ENCODE measurements around the gene FCER1G. TPM values are rescaled to one million over a fixed set of nuclear protein-coding genes. Genes with fewer than 3 reads are reported as not detected.

Gene FCER1G
- total and polyA plus RNA-seq, 7 donors, result 3.3 to 23.5 (median 10.0) TPM

GRCh38 chr1:161259345-161259702 is 44.2 kb downstream of the FCER1G start:
- H3K36me3 ChIP-seq (ENCODE audit: insufficient read depth in 1 of 2, low read depth in 1 of 2), result no peaks in the 10 kb centered on the region
- no peak overlapping the region for H3K27ac ChIP-seq
- peaks cover 7% of the 10 kb centered on the region for H3K4me1 ChIP-seq
- H3K4me3 ChIP-seq, result peak overlapping the region; percentile 57
- peaks cover 3 to 37% (median 17%) of the 10 kb centered on the region in 3 donors for H3K27me3 ChIP-seq (ENCODE audit: insufficient read depth in 3 of 3, low read length in 2 of 3)
- peaks cover 9% of the 10 kb centered on the region for H3K9me3 ChIP-seq
- no peak for DNase-seq
- 27 to 38% (median 35%) methylated on average over 6 of the region's 6 CpGs for WGBS, 3 donors
- intact Hi-C loops (cut with DNase I), result no loop called here
- ATAC-seq, result no peak
- no peak for TF ChIP-seq CTCF (IDR thresholded peaks at IDR 0.05)

- Histone ChIP-seq H3K36me3 (ENCODE audit: insufficient read depth in 1 of 2, low read depth in 1 of 2) (no peaks in the 10 kb centered on the region), H3K4me1 (peaks cover 7% of the 10 kb centered on the region), H3K27ac (no peak overlapping the region), H3K4me3 (no peak overlapping the region), H3K27me3 (ENCODE audit: insufficient read depth in 3 of 3, low read length in 2 of 3) (peaks cover 3 to 37% (median 17%) of the 10 kb centered on the region in 3 donors), H3K9me3 (peaks cover 9% of the 10 kb centered on the region)
- WGBS, 3 donors, result 63 to 73% (median 69%) methylated on average over 1 of the region's 1 CpG
- no peak for ATAC-seq
- intact Hi-C loops (cut with DNase I), result no loop called here
- TF ChIP-seq CTCF (IDR thresholded peaks at IDR 0.05), result no peak
- DNase-seq, result no peak
Observed at GRCh38 chr1:161259765-161260164, 44.7 kb downstream of the FCER1G start.

GRCh38 chr1:161260376-161261260 is 45.5 kb downstream of the FCER1G start:
- H3K9me3 ChIP-seq, result peaks cover 9% of the 10 kb centered on the region
- ATAC-seq, result no peak
- peaks cover 7% of the 10 kb centered on the region for H3K4me1 ChIP-seq
- intact Hi-C loops (cut with DNase I), result no loop called here
- H3K4me3 ChIP-seq, result no peak overlapping the region
- H3K27ac ChIP-seq, result no peak overlapping the region
- H3K36me3 ChIP-seq (ENCODE audit: insufficient read depth in 1 of 2, low read depth in 1 of 2), result no peaks in the 10 kb centered on the region
- peaks cover 3 to 37% (median 17%) of the 10 kb centered on the region in 3 donors for H3K27me3 ChIP-seq (ENCODE audit: insufficient read depth in 3 of 3, low read length in 2 of 3)
- no peak for TF ChIP-seq CTCF (IDR thresholded peaks at IDR 0.05)
- 22 to 27% (median 24%) methylated on average over 9 of the region's 9 CpGs for WGBS, 3 donors
- no peak for DNase-seq

GRCh38 chr1:161261261-161262235 is 46.5 kb downstream of the FCER1G start:
- intact Hi-C loops (cut with DNase I), result no loop called here
- Histone ChIP-seq H3K27ac (no peak overlapping the region), H3K4me3 (no peak overlapping the region), H3K4me1 (peaks cover 7% of the 10 kb centered on the region), H3K27me3 (ENCODE audit: insufficient read depth in 3 of 3, low read length in 2 of 3) (peaks cover 3 to 37% (median 17%) of the 10 kb centered on the region in 3 donors), H3K9me3 (peaks cover 9% of the 10 kb centered on the region), H3K36me3 (ENCODE audit: insufficient read depth in 1 of 2, low read depth in 1 of 2) (no peaks in the 10 kb centered on the region)
- WGBS, 3 donors, result 61 to 71% (median 64%) methylated on average over 12 of the region's 12 CpGs
- no peak for TF ChIP-seq CTCF (IDR thresholded peaks at IDR 0.05)
- DNase-seq (no peak), ATAC-seq (no peak)

All from psoas muscle (tissue), 8 donors.